B cell (primary cell): ENCODE data around the gene KCNJ5.

Experiments
- EZH2 ChIP-seq: IDR thresholded peaks from 2 replicates; pipeline ENCODE4 v1.6.1; 2012; ENCODE audit warnings: borderline replicate concordance, low read depth, mild to moderate bottlenecking, moderate library complexity, low read length; ENCODE audit not compliant: insufficient read depth, poor library complexity, severe bottlenecking
- TF ChIP-seq, protein P1 (sequence below): fragments of 200-600 bp; IDR thresholded peaks from one replicate; pipeline ENCODE4 v1.8.0; 2022; ENCODE audit warnings: antibody characterized with exemption, mild to moderate bottlenecking

DNA sequence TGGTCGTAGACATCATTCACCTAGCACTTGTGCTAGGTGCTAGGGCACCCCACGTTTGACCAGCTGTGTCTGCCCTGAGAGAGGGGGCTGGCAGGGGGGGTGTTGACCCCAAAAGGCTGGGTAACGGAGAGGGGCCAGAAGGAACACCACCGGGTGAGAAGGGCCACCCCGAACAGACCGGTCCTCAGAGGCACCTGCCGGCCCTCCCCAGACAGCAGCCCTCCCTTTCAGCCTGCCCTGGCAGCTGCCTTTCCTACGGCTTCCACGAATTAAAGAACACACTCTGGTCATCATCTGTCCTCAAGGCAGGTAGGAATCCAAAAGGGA is 977 bp upstream of the KCNJ5 start:
- TF ChIP-seq, protein P1, sequence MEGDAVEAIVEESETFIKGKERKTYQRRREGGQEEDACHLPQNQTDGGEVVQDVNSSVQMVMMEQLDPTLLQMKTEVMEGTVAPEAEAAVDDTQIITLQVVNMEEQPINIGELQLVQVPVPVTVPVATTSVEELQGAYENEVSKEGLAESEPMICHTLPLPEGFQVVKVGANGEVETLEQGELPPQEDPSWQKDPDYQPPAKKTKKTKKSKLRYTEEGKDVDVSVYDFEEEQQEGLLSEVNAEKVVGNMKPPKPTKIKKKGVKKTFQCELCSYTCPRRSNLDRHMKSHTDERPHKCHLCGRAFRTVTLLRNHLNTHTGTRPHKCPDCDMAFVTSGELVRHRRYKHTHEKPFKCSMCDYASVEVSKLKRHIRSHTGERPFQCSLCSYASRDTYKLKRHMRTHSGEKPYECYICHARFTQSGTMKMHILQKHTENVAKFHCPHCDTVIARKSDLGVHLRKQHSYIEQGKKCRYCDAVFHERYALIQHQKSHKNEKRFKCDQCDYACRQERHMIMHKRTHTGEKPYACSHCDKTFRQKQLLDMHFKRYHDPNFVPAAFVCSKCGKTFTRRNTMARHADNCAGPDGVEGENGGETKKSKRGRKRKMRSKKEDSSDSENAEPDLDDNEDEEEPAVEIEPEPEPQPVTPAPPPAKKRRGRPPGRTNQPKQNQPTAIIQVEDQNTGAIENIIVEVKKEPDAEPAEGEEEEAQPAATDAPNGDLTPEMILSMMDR: no peak
- TF ChIP-seq EZH2: no peak
